Frontal cortex (tissue), 4 donors: ENCODE measurements around the gene DEGS2. TPM values are rescaled to one million over a fixed set of nuclear protein-coding genes. Genes with fewer than 3 reads are reported as not detected.
A peak's percentile ranks its signal among the peaks of the same experiment; 100 is the strongest.
"Not testable (repeated sequence)": the region's sequence is repeated elsewhere in the genome, so short reads cannot be mapped to it uniquely, and the experiment has no call there.

ENCODE experiments used
- DNase-seq, 2 donors: peaks; one replicate each; pipeline ENCODE4 v3.0.0; 2012; ENCODE audit warnings: low spot score in 2 of 2
- FAIRE-seq: peaks from 2 replicates; lab custom pipeline; 2012; peaks lifted over from hg19 to GRCh38; lab: Jason Lieb, UNC
- total RNA-seq: library from RNA; depleted of rRNA; stranded (reverse); fragments of >200 nt; gene quantifications from one replicate; pipeline ENCODE4 v1.2.3, GENCODE V29; 2014
- donor health status: control.
- donor health status: control.
- donor health status: control.

Gene DEGS2
- total RNA-seq = 0.41 TPM

DNA sequence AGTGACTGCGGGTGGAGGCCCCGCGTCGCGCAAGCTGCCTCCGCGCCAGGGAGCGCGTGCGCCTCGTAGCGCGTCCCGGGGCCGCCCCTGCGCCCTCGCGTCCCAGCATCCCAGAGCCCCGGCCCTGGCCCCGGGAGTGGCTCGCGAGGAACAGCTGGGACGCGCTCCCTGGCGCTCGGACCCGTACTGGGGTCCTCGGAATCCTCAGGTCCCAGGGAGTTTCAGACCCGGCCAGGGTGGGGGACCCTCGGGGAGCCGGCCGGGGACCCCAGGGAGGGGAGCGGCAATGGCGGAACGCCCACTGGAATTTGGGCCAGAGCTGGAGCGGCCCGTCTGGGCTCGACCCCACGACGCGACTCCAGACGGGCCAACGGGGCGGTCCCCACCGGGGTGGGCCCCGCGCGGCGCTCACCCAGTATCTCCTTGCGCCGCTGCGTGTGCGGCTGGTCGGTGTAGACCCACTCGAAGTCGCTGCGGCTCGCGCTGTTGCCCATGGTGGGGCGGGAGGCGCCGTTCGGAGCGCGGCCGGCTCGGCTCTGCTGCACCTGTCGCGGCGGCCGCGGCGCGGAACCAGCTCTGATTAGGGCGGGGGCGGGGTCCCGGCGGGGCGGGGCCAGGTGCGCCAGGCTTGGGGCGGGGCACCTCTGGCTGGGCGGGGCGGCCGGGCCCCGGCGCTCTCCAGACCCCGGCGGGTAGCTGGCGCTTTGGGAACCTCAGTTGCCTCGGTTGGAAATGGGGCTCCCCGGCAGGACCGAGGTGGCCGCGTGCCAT lies at the start of gene DEGS2:
TSS of gene DEGS2 (minus strand) at position 552 of the 771 bp plus-strand sequence. CDS start at position 494, 58 bp downstream.
- FAIRE-seq (no peak), DNase-seq (no peak)

DNA sequence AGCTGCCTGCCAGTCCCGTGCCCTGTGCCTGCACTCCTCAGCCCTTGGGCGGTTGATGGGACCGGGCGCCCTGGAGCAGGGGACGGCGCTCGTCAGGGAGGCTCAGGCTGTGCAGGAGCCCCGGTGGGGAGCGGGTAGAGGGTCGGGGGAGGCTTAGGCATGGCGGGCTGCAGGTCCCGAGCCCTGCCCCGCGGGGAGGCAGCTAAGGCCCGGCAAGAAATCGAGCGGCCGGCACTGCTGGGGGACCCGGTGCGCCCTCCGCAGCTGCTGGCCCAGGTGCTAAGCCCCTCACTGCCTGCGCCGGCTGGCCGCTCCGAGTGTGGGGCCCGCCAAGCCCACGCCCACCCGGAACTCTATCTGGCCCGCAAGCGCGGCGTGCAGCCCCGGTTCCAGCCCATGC lies 48.7 kb upstream of the DEGS2 start:
- not testable (repeated sequence) for FAIRE-seq, DNase-seq

DNA sequence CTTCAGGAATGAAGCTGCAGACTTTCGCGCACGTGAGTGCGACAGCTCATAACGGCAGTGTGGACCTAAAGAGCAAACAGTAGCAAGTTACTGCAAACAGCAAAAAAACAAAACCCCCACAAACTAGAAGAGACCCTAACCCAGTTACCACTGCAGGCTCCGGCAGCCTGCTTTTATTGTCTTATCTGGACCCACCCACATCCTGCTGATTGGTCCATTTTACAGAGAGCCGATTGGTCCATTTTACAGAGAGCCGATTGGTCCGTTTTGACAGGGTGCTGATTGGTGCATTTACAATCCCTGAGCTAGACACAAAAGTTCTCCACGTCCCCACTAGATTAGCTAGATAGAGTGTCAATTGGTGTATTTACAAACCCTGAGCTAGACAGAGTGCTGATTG lies 48.1 kb upstream of the DEGS2 start:
- FAIRE-seq, DNase-seq: not testable (repeated sequence)

DNA sequence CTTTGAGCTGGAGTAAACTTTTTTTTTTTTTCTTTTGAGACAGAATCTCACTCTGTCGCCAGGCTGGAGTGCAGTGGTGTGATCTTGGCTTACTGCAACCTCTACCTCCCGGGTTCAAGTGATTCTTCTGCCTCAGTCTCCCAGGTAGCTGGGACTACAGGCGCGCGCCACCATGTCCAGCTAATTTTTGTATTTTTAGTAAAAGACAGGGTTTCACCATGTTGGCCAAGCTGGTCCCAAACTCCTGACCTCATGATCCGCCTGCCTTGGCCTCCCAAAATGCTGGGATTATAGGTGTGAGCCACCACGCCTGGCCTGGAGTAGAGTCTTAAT lies 45.4 kb upstream of the DEGS2 start:
- DNase-seq, FAIRE-seq: not testable (repeated sequence)

DNA sequence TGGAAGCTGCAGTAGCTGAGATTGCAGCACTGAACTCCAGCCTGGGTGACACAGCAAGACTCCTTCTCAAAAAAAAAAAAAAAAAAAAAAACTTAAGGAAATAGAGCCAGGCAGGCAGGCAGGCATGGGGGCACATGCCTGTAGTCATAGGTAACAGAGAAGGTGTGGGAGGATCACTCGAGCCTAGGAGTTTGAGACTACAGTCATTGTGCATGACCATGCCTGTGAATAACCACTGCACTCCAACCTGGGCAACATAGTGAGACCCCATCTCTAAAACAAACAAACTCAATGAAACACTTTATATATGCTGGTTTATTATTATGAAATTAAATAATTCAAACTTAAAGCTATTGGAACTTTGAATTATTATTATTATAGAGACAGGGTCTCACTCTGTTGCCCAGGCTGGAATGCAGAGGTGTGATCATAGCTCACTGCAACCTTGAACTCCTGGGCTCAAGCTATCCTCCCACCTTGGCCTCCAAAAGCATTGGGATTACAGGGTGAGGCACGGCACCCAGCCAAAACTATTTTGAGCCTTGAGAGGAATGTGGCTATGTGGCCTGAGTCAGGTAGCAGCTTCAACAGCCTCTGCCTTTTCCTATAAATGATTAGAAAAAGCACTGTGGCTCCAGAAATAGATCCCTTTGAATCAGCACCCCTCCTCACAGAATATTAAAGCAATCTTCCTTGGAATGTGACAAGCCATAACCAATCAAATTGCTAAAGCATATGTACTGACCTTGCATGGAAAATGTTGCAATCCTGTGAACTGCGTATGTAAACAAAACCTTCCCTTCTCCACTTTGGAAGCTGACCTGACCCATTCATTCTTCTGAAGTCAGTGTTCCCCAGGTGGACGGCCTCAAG lies 44.8 kb upstream of the DEGS2 start:
- no peak for DNase-seq
- FAIRE-seq = no peak

DNA sequence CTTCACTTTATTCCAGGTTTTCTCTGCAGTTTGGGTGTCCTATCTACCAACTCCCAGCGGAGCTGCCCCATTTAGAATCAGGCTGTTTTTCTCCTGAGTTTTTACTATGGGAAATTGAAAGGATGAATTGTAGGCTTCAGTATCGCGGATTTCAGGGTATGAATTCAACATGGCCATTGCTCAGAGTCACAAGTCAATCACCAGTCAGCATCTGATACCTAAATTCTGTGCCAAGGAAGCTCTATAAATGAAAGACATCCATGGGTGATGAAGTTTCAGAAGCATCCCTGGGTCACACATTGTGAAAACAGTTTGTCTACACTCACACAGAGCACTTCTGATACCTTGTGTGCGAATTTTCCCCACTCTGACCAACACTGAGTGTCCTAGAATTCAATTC lies 43.7 kb upstream of the DEGS2 start:
- FAIRE-seq (no peak), DNase-seq (no peak)

DNA sequence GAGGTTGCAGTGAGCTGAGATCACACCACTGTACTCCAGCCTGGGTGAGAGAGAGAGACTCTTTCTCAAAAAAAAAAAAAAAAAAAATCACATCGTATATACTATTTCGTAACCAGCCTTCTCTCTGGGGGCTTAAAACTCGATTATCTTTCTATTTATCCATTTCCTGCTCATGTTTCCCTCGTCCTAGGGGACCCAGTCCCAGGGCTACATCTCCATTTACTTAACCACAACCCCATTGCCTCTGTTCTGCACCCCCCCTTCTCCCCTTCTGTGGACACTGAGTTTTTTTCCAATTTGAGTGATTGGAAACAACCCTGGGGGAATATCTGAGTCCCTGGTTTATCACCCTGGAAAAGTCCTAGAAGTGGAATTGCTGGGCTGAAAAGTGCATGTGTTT lies 43.3 kb upstream of the DEGS2 start:
- no peak for DNase-seq
- no peak for FAIRE-seq

DNA sequence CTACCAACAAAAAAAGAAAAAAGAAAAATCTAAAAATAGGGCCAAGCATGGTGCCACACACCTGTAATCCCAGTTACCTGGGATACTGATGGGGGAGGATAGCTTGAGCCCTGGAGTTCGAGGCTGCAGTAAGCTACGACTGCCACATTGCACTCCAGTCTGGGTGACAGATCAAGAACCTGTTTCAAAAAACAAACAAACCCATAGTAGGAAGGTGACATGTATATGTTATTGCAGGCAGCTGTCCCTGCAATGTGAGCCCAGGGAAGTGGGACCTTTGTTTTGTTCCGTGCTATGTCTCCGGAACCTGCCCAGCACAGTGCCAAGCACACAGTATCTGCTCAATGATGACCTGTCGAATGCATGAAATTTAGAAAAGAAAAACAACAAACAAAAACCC lies 42.3 kb upstream of the DEGS2 start:
- FAIRE-seq = no peak
- DNase-seq = no peak

DNA sequence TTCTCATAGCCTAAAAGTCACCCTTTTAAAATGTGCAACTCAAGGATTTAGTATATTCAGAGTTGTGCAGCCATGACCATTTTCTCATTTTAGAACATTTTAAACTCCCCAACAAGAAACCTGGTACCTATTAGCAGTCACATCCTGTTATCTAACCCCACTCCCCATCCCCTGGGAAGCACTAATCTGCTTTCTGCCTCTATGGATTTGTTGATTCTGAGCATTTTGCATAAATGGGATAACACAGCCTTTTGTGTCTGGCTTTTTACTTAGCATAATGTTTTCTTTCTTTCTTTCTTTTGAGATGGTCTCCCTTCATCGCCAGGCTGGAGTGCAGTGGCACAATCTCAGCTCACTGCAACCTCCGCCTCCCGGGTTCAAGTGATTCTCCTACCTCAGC lies 40.9 kb upstream of the DEGS2 start:
- DNase-seq (no peak), FAIRE-seq (no peak)

DNA sequence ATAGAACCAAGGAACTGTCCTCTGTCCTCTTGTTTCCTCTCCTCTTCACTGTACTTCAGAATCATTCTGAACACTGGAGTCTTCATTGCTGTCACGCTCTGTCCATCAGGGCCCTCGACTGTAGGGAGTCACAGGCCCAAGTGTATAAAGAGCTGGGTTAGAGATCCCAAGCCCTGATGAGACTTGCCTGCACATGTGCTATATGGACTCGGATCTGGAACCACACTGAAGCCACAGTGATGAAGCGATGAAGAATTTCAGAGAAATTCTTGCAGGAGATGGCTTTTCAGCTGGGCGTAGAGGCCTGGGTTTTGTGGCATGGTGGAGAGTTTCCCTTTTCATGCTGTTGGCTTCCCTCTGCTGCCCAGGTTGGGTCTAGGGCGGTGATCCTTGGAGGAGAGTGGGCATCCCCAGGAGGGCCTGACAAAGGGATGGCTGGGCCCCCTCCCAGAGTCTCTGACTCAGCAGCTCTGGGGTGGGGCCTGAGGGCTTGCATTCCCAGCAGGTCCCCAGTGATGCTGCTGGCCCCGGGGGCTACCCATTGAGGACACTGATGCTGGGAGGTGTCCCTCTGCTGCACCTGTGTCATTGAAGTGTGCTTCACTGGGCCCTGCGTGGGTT lies 39.9 kb upstream of the DEGS2 start:
- DNase-seq (no peak), FAIRE-seq (no peak)

DNA sequence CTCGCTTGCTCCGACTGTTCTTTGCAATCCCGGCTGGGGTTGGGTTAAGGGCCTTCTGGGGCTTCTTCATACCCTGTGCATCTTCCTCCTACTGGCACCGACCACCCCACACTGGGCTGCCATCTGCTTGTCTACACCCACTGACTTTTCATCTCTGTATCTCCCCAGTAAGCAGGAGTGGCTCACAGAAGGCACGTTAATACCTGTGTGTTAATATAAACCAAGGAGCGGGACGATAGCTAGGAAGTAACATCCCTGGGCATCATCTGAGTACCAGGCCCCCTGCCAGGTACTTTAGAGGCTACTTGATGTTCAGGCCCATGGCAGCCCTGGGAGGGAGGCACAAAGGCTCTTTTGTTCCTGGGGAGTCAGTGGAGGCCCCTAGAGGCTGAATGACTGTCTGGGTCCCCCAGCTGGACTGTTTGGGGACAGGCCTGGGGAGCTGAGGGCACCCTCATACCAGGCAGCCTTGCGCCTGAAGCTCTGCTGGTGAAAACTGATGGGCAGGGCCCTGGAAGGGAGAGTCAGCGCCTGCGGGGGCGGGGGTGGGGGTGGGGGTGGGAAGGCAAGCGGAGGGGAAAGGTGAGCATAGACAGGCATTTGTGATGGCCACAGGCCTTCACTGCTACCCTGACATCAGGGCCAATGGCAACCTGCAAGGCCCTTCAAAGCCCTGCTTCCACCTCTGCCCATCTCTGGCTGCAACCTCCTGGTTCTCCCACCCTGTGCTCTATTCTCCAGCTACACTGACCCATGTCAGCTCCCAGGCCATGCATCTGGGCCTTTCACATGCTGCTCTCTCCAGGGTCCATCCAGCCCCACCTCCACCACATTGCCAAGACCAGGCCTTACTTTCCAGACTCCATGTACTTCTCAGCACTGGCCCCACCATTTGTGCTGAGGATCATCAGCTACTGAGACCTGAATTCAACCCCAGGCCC lies 34.2 kb upstream of the DEGS2 start:
- peak; percentile 50 to 62 for DNase-seq
- FAIRE-seq = no peak

DNA sequence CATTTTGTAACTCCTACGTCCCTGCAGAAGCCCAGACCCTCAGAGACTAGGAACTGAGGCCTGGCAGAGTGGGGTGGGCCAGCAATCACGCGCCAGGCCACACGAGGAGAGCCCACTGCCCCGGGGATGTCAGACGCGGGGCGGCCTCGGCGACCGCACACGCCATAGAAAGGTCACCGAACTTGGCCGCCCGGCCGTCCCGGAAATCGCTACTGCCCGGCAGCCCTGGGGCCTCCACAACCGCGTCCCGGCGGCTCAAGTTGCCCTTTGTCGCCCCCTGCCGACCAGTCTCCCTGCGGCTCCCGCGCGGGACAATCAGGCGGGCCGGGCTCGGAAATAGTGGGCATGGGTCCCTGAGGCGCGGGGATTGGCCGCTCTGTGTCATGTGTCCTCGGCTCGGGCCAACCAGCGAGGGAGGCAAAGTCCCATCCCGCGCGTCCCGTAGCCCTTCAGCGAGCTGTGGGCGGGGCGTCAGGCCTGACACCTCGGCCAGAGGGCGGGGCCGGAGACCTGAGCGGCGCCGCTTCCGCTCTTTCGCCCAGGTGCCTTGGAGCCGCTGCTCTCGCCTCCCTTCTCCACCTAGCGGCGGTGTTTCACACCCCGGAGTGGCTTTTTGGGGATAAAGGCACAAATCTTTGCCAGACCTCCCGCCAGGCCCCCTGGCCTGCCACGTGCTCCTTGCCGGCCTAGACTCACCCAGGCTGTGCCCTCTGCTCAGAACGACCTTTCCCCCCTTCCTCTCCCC lies 33.4 kb upstream of the DEGS2 start:
- DNase-seq (peak; percentile 95 to 99), FAIRE-seq (peak; percentile 72)

DNA sequence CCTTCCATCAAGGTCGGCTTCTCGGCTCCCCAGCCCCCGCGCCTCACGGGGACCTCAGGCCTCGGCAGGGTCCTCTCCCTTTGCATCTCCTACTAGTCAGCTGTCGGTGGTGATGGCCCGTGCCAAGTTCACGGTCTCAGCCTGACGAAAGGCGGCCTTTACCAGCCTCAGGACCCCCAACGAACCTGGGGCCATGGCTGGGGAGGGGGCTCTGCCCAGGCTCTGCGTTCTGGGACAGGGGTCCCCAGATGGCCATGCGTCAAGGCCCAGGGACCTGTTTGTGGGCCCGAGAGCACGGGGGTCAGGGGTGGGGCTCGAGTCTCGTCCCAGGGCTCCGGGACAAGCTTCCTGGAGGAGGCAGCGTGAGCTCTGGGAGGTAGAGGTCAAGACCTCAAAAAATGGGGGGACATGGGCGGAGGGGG lies 32.8 kb upstream of the DEGS2 start:
- no peak for FAIRE-seq
- DNase-seq = no peak

DNA sequence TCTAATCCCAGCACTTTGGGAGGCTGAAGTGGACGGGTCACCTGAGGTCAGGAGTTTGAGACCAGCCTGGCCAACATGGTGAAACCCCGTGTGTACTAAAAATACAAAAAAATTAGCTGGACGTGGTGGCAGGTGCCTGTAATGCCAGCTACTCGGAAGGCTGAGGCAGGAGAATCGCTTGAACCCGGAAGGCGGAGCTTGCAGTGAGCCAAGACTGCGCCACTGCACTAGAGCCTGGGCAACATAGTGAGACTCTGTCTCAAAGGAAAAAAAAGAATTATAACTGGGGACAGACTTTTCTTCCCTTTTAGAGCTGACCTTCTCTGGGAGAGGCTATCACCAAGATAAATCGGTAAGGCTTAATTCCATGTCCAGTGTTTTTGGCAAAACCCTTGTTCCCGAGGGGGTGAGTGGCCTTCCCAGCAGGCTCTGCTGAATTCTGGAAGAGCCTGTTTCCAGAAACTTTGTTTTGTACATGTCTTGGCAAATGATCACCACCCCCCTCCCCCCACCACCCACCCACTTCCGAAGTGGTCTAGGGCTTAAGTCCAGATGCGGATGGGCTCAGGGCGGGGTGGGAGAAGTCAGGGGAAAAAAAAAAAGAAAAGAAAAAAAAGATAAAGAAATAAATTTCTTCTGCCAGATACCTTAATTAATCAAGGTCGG lies 32.3 kb upstream of the DEGS2 start:
- FAIRE-seq = no peak
- DNase-seq = no peak

DNA sequence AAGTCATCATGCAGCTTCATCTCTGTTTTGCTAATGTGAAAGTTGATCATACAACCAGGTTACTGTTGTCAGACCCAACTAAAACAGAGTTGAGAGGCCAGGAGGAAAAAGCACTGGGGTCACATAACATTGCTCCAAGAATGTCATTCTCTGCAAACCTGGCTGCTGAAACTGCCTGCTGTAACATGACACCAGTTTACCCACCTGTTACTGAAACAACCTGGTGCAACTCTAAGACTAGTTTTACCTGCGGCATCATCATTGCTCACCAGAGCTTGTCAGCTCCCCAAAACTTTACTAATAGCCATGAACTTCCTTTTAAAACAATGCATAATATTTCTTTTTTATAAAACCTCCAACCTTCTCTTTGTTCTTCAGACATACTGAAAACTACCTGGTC lies 30.7 kb upstream of the DEGS2 start:
- DNase-seq (no peak), FAIRE-seq (no peak)

DNA sequence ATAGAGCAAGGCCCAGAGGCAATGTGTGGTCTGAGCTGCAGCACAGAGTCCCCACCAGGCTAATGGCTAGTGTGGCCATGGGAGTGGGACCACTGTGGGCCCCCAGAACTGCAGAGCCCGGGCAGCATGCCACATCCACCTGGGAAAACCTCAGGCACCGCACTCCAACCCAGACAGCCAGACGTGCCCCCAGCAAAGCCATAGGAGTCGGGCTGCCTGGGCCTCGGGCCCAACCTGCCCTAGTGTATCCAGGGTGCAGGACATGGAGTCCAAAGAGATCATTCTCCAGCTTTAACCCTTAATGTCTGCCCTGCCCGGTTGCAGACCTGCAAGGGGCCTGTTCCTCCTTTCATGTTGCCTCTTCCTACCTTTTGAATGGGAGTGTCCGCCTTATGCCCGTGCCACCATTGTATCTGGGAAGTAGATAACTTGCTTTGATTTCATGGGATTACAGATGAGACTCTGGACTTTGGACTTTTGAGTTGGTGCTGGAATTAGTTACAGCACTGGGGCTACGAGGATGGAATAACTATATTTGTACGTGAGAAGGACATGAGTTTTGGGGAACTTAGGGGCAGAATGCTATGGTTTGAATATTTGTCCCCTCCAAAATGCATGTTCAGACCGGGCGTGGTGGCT lies 29.1 kb upstream of the DEGS2 start:
- DNase-seq = no peak
- no peak for FAIRE-seq

DNA sequence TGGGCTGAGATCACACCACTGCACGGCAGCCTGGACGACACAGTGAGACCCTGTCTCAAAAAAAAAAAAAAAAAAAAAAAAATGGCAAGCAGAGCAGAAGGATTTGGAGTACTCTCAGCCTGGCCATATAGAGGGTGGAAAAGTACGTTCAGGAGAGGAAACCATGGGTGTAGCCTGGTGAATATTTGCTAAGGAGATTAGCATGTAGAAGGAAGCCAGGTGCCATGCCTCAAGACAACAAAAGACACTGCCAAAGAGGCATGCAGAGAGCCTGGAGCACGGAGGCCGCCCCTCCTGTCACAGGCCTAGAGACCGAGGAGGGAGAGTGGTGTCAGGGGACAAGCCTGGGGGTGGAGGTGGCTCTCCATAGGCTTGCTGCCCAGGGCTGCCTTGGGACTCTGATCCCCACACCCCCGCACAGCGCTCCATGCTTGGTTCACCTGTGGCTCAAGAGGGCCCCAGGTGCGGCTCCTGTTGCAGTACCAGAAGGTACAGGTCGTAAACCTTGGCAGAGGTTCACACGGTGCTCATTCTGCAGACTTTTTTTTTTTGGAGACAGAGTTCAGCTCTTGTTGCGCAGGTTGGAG lies 27.9 kb upstream of the DEGS2 start:
- DNase-seq (no peak), FAIRE-seq (no peak)
